NCI-H2227 (cell line): ENCODE data around the gene FTHL17.

ENCODE experiments used
- DNase-seq: peaks from one replicate; lab custom pipeline; 2025; ENCODE audit not compliant: unreplicated experiment; lab: John Stamatoyannopoulos, UW

The FTHL17 gene

DNA sequence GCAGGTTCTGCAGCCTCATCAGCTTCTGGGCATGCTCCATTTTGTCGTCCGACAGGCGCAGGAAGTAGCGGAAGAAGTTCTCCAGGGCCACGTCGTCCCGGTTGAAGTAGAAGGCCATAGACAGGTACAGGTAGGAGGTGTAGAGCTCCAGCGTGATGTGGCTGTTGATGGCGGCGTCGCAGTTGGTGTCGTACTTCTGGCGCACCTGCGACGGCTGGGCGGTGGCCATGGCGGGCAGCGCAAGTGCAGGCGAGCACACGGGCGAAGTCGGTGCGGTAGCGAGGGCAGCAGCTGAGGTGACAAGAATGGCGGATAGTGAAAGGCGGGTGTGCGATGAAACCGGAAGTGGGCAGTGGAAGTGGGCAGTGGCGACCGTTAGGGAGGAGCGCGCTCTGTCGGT lies at the start of gene FTHL17:
Gene FTHL17 (minus strand): TSS at position 317 of the 400 bp plus-strand sequence. CDS start 88 bp downstream, at position 229.
- DNase-seq: no peak

DNA sequence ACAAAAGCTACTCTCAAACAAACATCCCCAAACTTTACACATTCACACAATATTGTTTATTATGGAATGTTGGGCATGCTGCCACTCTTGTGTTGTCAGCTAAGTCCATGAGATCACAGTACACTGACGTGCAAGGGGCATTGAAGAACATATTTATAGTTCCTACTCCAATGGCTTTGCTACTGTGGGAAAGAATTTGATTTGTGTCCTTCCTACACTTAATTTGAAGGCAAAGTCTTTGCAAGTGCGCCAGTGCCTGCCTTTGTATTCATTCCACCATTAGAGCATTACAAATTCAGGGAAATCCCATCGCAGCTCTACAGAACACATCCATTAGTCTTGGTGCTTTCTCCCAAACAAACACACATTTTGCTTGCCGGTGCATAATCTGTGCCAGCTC lies 45.4 kb upstream of the FTHL17 start:
- no peak for DNase-seq

DNA sequence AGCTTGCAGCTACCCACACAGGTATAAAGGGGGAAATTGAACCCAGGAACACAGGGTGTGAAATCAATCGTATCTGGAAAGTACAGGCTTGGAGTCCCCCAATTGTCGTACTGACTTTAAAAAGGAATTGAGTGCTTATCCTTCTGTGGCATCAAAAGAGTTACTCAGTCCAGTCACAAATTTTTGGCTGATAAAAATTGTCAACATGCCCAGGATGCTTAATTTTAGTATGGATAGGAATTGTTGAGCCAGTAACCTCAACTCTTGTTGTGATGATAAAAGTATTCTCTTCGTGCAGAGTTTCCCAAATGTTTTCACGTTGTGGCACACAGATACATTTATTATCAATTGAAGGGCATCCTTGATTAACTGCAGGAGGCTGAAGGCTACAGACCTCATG lies 43.6 kb upstream of the FTHL17 start:
- no peak for DNase-seq

DNA sequence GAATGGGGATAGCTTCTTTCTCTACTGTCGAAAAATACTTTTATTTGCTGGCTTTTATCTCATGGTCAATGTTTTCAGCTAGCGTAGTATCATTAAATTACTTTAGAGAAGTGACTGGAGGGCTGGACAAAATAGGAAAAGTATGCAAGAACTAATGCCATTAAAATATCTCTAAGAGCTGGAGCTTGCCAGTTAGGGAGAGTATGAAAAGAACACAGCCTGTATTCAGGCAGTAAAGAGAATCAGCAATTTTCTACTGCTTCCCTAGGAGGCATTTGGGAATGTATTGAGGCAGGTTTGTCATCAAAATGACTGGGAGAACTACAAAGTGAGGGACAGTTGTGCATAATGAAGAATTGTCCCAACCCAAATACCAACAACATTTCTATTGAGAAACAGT lies 43.0 kb upstream of the FTHL17 start:
- no peak for DNase-seq

GRCh38 chrX:31112226-31112999 lies 40.6 kb upstream of the FTHL17 start:
- no peak for DNase-seq

GRCh38 chrX:31110657-31111056 lies 38.8 kb upstream of the FTHL17 start:
- no peak for DNase-seq

DNA sequence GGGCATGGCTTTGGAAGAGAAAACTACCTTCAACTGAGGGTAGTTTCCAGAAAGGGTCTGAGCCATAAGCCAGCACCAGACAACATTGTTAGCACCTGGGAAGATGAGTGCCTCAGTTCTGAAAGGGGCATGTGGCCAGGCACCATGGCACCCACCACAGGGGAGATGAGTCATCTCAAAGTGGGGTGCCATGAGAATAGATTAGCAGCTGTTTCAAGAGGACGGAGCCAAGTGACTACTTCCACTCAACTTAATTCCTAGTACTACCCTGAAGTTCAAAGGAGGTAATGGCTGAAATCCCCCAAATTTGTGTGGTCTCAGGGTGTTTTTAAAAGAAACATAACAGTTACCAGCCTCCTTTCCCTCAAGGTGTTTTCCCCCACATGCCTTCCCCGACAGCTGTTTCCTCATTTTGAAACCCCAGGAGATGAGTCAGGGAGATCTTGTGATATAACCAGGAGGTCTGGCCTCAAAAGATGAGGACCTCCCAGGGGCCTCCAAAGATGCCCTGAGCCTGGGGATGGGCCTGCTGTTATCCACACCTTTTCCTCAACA lies 27.8 kb upstream of the FTHL17 start:
- no peak for DNase-seq

GRCh38 chrX:31098079-31098478 lies 26.2 kb upstream of the FTHL17 start:
- no peak for DNase-seq

DNA sequence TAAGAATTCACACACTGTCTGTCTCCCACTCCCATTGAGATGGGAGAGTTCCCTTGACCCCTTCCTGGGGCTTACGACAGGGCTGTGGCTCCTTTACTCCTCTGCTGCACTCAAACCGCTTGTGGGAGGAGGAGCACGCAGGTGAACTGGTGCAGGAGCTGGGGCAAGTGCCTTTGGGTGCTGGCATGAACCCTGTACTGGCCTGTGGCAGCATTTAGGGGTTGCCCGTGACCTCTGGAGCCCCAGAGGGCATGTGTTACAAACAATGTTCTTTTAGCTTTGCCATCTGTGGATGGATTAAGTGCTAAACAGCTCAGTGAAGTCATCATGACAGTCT lies 21.8 kb upstream of the FTHL17 start:
- no peak for DNase-seq

DNA sequence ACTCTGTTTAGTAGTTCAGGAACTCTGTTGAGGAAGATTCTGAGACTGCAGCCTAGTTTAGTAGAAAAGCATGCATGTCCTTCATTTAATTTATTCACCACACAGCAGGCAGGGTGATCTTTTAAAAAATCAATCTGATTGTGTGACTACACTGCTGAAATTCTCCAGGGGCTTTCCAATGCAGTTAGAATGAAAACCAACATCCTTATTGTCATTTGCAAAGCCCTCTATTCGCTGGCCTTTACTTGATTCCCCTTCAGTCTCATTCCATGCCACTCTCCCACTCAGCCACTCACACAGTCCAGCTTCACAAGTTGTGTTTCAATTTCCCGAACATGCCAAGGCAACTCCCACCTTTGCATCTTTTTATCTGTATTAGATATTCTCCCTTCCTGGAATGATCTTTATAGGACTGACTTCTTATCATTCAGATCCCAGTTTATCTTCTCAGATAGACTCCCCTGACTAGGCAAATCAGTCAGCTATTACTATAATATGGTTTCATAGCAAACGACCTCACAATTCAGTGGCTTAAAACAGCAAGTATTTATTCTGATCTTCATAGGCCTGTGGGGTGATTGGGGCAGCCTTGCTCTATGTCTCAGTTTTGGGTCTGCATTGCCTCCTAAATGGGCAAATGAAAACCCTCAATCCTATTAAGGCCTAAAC lies 21.3 kb upstream of the FTHL17 start:
- no peak for DNase-seq

DNA sequence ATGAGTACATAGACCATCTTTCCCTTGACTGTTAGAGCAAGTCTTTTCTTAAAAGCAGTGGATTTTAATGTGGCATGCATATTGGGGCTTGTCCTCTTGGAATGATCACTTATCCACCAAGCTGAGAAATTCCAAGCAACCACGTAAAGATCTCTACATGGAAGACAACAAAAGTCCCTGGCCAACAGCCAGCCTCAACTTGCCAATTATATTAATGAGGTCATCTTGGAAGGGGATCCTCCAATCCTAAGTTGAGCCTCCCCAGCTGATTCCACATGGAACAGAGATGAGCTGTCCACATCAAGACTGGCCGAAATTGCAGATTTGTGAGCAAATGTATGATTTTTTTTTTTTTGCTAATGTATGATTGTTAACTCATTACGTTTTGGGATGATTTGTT lies 20.6 kb upstream of the FTHL17 start:
- DNase-seq: no peak

- no peak for DNase-seq
Observed at GRCh38 chrX:31091819-31092218, 20.0 kb upstream of the FTHL17 start.

DNA sequence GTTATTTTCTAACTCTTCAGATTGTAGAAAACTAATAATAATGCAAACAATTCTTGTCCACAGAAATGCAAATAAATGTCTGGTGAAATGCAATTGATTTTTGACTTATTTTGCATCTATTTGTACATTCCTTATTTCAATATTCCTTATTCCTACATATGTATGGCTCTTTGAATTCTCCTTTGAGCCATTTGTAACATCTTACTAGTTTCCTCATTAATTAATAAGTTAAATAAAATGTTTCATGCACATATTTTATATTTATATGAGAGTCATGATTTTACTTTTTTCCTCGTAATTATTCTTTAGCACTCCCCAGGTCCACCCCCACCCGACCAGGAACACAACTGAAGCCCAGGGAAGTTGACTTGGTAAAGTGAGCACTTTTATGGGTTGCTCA lies 2.7 kb upstream of the FTHL17 start:
- no peak for DNase-seq

- DNase-seq: no peak
Observed at GRCh38 chrX:31071262-31071661, 579 bp downstream of the FTHL17 start.

- DNase-seq: no peak
Observed at GRCh38 chrX:31070057-31070468, 1.8 kb downstream of the FTHL17 start.

- no peak for DNase-seq
Observed at GRCh38 chrX:31063114-31063513, 8.7 kb downstream of the FTHL17 start.

DNA sequence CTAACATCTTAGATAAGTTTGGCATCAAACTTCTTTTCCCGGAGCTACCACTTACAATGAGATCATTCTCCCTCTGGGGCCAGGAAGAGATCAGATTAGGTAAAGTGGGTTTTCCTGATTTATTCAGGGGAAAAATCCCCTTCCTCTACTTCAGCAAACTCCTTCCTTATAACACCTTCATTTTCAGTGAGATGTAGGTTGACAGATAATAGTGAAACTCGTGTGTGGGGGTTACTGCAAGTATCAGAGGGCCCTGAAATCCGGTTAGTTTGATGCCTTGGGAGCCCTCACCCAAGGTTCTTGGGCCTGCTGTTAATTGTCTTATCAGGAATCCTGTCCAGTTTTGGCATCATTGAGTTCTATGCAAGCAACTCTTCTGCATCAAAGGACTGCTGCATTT lies 10.8 kb downstream of the FTHL17 start:
- DNase-seq: no peak

- DNase-seq: no peak
Observed at GRCh38 chrX:31060016-31060415, 11.8 kb downstream of the FTHL17 start.

- DNase-seq: no peak
Observed at GRCh38 chrX:31058284-31058683, 13.6 kb downstream of the FTHL17 start.

- DNase-seq: no peak
Observed at GRCh38 chrX:31057691-31058090, 14.2 kb downstream of the FTHL17 start.

- DNase-seq: no peak
Observed at GRCh38 chrX:31057291-31057690, 14.6 kb downstream of the FTHL17 start.

GRCh38 chrX:31053621-31054020 lies 18.2 kb downstream of the FTHL17 start:
- no peak for DNase-seq

DNA sequence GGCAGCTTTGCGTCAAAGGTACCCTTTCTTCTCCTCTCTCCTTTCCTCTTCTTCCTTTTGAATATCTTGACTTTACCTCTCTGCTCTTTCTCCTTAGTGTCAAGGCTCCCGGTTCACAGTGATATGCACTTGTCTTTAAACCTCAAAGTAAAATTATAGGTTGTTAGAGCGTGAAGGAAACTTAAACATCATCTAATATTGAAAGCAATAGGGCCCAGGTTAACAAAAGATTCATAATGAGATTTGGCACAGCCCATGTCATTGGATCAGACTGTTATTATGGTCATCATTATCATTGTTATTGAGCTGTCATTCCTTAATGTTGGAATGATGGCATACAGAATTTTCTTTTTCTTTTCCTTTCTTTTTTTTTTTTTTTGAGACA lies 32.5 kb downstream of the FTHL17 start:
- no peak for DNase-seq
